ENCODE results near the gene KIF3B. TPM values are rescaled to one million over a fixed set of nuclear protein-coding genes. Genes with fewer than 3 reads are reported as not detected.

The KIF3B gene
- total and polyA plus RNA-seq, 2 of the 13 experiments (the other 11 are each of a cell fraction or from before 2014, with no cell fraction given) = 23.6 to 28.8 TPM

DNA sequence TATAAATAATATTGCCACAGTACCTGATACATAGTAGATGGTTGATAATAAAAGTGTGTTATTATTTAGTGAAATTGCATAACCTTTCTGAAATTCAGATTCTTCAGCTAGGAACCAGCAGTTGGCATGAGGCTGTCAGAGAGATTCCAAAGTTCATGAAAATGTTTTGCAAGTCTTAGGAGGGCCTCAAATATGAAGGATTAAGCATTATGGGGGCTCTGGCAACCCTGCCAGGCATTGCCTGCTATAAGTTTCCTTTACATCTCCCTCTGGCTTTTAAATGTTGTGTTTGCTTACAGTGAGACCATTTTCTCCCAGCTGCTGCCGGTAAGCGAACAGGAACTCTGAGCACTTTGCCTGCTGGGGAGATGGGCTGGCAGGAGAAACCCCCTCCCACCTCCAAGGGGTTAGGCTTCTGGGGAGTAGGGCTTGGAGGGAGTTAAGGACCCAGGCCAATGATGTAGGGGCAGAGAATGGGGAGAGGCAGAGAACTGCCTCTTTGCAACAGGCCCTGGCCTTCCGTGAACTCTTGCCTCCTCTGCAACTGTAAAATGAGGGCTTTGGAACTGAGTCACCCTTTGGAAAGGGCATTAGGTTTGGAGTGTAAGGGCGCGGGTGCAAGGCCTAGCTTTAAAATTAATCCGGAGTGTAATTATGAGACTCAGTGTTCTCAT lies 33.2 kb upstream of the KIF3B start (continued):
- TF ChIP-seq MEIS1 (CRISPR knock-in tag; IDR thresholded peaks at IDR 0.05; ENCODE audit: borderline replicate concordance) (no peak), DBP (CRISPR knock-in tag; IDR thresholded peaks at IDR 0.05; ENCODE audit: not compliant biosample characterization) (no peak), PAWR (CRISPR knock-in tag; IDR thresholded peaks at IDR 0.05; ENCODE audit: borderline replicate concordance) (no peak), ZNF781 (CRISPR knock-in tag; IDR thresholded peaks at IDR 0.05; ENCODE audit: borderline replicate concordance, not compliant biosample characterization) (no peak), ZSCAN29 (CRISPR knock-in tag; conservative IDR thresholded peaks at IDR 0.05) (0 out of 2 replicates have a peak, but pooled peaks have one; percentile 48), ZFP36 (IDR thresholded peaks at IDR 0.05; ENCODE audit: borderline replicate concordance, low read depth, low read length, partially characterized antibody) (no peak), SP5 (CRISPR knock-in tag; IDR thresholded peaks at IDR 0.05; ENCODE audit: borderline replicate concordance, low read depth) (no peak), ZFP41 (CRISPR knock-in tag; IDR thresholded peaks at IDR 0.05; ENCODE audit: borderline replicate concordance) (no peak), CEBPB (IDR thresholded peaks at IDR 0.05; ENCODE audit: borderline replicate concordance, low read depth, low read length) (peak; percentile 82), ZNF776 (CRISPR knock-in tag; IDR thresholded peaks at IDR 0.05) (no peak), SRSF1 (optimal IDR thresholded peaks at IDR 0.05; ENCODE audit: low read depth, low read length) (no peak), U2AF1 (optimal IDR thresholded peaks at IDR 0.05; ENCODE audit: low read depth, low read length) (no peak), ZFY (CRISPR knock-in tag; IDR thresholded peaks at IDR 0.05) (peak; percentile 52; the same call in 1 of the 2 replicates), ZNF354B (CRISPR knock-in tag; IDR thresholded peaks at IDR 0.05) (no peak), ZMYM4 (CRISPR knock-in tag; IDR thresholded peaks at IDR 0.05) (no peak)
- TF ChIP-seq, protein P1, sequence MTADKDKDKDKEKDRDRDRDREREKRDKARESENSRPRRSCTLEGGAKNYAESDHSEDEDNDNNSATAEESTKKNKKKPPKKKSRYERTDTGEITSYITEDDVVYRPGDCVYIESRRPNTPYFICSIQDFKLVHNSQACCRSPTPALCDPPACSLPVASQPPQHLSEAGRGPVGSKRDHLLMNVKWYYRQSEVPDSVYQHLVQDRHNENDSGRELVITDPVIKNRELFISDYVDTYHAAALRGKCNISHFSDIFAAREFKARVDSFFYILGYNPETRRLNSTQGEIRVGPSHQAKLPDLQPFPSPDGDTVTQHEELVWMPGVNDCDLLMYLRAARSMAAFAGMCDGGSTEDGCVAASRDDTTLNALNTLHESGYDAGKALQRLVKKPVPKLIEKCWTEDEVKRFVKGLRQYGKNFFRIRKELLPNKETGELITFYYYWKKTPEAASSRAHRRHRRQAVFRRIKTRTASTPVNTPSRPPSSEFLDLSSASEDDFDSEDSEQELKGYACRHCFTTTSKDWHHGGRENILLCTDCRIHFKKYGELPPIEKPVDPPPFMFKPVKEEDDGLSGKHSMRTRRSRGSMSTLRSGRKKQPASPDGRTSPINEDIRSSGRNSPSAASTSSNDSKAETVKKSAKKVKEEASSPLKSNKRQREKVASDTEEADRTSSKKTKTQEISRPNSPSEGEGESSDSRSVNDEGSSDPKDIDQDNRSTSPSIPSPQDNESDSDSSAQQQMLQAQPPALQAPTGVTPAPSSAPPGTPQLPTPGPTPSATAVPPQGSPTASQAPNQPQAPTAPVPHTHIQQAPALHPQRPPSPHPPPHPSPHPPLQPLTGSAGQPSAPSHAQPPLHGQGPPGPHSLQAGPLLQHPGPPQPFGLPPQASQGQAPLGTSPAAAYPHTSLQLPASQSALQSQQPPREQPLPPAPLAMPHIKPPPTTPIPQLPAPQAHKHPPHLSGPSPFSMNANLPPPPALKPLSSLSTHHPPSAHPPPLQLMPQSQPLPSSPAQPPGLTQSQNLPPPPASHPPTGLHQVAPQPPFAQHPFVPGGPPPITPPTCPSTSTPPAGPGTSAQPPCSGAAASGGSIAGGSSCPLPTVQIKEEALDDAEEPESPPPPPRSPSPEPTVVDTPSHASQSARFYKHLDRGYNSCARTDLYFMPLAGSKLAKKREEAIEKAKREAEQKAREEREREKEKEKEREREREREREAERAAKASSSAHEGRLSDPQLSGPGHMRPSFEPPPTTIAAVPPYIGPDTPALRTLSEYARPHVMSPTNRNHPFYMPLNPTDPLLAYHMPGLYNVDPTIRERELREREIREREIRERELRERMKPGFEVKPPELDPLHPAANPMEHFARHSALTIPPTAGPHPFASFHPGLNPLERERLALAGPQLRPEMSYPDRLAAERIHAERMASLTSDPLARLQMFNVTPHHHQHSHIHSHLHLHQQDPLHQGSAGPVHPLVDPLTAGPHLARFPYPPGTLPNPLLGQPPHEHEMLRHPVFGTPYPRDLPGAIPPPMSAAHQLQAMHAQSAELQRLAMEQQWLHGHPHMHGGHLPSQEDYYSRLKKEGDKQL (CRISPR knock-in tag; IDR thresholded peaks at IDR 0.05; ENCODE audit: low read depth) = no peak
- TF ChIP-seq, protein P2, sequence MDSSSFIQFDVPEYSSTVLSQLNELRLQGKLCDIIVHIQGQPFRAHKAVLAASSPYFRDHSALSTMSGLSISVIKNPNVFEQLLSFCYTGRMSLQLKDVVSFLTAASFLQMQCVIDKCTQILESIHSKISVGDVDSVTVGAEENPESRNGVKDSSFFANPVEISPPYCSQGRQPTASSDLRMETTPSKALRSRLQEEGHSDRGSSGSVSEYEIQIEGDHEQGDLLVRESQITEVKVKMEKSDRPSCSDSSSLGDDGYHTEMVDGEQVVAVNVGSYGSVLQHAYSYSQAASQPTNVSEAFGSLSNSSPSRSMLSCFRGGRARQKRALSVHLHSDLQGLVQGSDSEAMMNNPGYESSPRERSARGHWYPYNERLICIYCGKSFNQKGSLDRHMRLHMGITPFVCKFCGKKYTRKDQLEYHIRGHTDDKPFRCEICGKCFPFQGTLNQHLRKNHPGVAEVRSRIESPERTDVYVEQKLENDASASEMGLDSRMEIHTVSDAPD (CRISPR knock-in tag; IDR thresholded peaks at IDR 0.05) = no peak
- TF ChIP-seq, protein P3, sequence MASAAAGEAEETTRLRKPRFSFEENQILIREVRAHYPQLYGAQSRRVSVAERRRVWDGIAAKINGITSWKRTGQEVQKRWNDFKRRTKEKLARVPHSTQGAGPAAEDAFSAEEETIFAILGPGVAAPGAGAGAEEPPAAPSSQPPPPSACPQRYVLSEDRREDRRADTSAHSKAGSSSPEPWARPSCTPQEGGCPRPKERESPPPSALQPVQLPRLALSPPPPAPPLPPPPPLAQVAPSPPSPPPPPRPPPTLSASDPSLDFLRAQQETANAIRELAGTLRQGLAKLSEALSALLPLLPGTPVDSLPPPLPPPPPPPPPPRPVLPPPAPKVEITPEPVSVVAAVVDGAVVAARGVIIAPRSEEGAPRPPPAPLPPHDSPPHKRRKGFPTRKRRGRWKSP (CRISPR knock-in tag; IDR thresholded peaks at IDR 0.05) = no peak
- TF ChIP-seq, protein P4, sequence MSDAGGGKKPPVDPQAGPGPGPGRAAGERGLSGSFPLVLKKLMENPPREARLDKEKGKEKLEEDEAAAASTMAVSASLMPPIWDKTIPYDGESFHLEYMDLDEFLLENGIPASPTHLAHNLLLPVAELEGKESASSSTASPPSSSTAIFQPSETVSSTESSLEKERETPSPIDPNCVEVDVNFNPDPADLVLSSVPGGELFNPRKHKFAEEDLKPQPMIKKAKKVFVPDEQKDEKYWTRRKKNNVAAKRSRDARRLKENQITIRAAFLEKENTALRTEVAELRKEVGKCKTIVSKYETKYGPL (CRISPR knock-in tag; IDR thresholded peaks at IDR 0.05) = no peak
